Chondrocyte (in vitro differentiated cells): ENCODE data around the gene TNFSF18. TPM values are rescaled to one million over a fixed set of nuclear protein-coding genes. Genes with fewer than 3 reads are reported as not detected.

Experiments
- DNase-seq: peaks from one replicate; pipeline ENCODE4 v3.0.0; 2021; ENCODE audit warnings: mixed read lengths, low spot score
- H3K27ac Mint-ChIP-seq: one replicate; pipeline ENCODE4 v1.8.0; 2021; ENCODE audit warnings: mild to moderate bottlenecking, moderate library complexity, mixed read lengths; ENCODE audit not compliant: unreplicated experiment
- H3K27me3 Mint-ChIP-seq: 2 replicates; pipeline ENCODE4 v1.8.0; 2021; ENCODE audit warnings: low read depth, mixed read lengths
- H3K36me3 Mint-ChIP-seq: 2 replicates; pipeline ENCODE4 v1.8.0; 2021; ENCODE audit warnings: low read depth, mixed read lengths
- H3K4me1 Mint-ChIP-seq: 2 replicates; pipeline ENCODE4 v1.8.0; 2021; ENCODE audit warnings: low read depth, mild to moderate bottlenecking, mixed read lengths
- H3K4me3 Mint-ChIP-seq: one replicate; pipeline ENCODE4 v1.8.0; 2021; ENCODE audit warnings: mild to moderate bottlenecking, moderate library complexity, mixed read lengths; ENCODE audit not compliant: unreplicated experiment
- H3K9me3 Mint-ChIP-seq: 2 replicates; pipeline ENCODE4 v1.8.0; 2021; ENCODE audit warnings: low read depth, mixed read lengths
- CTCF ChIP-seq: fragments of 200-600 bp; sonication (generic); IDR thresholded peaks from 2 replicates; pipeline ENCODE4 v1.5.0; 2021; ENCODE audit warnings: antibody characterized with exemption, mild to moderate bottlenecking, moderate library complexity
- total RNA-seq: library from RNA; stranded (reverse); gene quantifications from 3 replicates; pipeline ENCODE4 v1.2.1, GENCODE V29; 2021

The TNFSF18 gene
- total RNA-seq, 1 donor from 2014 or later = not detected

GRCh38 chr1:173063171-173063570 is 12.4 kb upstream of the TNFSF18 start:
- Mint-ChIP-seq H3K27ac (no peak overlapping the region), H3K27me3 (no peaks in the 10 kb centered on the region), H3K4me3 (no peak overlapping the region), H3K4me1 (peaks cover 3% of the 10 kb centered on the region), H3K36me3 (no peaks in the 10 kb centered on the region), H3K9me3 (no peaks in the 10 kb centered on the region)
- DNase-seq = no peak
- no peak for TF ChIP-seq CTCF

- Mint-ChIP-seq H3K4me1 (peaks cover 3% of the 10 kb centered on the region), H3K4me3 (no peak overlapping the region), H3K9me3 (no peaks in the 10 kb centered on the region)
These were observed 11.6 kb upstream of the TNFSF18 start for GRCh38 chr1:173062150-173062938.

GRCh38 chr1:173058556-173058955 is 7.8 kb upstream of the TNFSF18 start:
- Mint-ChIP-seq H3K27ac (no peak overlapping the region), H3K27me3 (no peaks in the 10 kb centered on the region), H3K36me3 (no peaks in the 10 kb centered on the region), H3K9me3 (no peaks in the 10 kb centered on the region), H3K4me3 (no peak overlapping the region), H3K4me1 (peaks cover 3% of the 10 kb centered on the region)
- no peak for TF ChIP-seq CTCF
- no peak for DNase-seq

More at GRCh38 chr1:173062150-173062938, 11.6 kb upstream of the TNFSF18 start:
- DNase-seq = no peak
- Mint-ChIP-seq H3K36me3 (no peaks in the 10 kb centered on the region), H3K27ac (no peak overlapping the region), H3K27me3 (no peaks in the 10 kb centered on the region)
- TF ChIP-seq CTCF = no peak

GRCh38 chr1:173057984-173058383 is 7.2 kb upstream of the TNFSF18 start:
- H3K9me3 Mint-ChIP-seq = no peaks in the 10 kb centered on the region
- H3K36me3 Mint-ChIP-seq = no peaks in the 10 kb centered on the region
- TF ChIP-seq CTCF = no peak
- no peak overlapping the region for H3K27ac Mint-ChIP-seq
- peaks cover 3% of the 10 kb centered on the region for H3K4me1 Mint-ChIP-seq
- H3K4me3 Mint-ChIP-seq = no peak overlapping the region
- DNase-seq = no peak
- H3K27me3 Mint-ChIP-seq = no peaks in the 10 kb centered on the region

- TF ChIP-seq CTCF = no peak
- Mint-ChIP-seq H3K4me3 (no peak overlapping the region), H3K27me3 (no peaks in the 10 kb centered on the region), H3K9me3 (no peaks in the 10 kb centered on the region), H3K27ac (no peak overlapping the region), H3K4me1 (peaks cover 7% of the 10 kb centered on the region), H3K36me3 (no peaks in the 10 kb centered on the region)
- no peak for DNase-seq
These were observed 5.6 kb upstream of the TNFSF18 start for GRCh38 chr1:173056365-173056764.
